HEK293 (cell line): ENCODE measurements around the gene SEMA3G.

Experiments
- CTCF ChIA-PET: fragments of 350-600 bp; formaldehyde crosslinking; extraction: SDS; loops from one replicate; lab custom pipeline; 2021; ENCODE audit warnings: antibody characterized with exemption; lab: Yijun Ruan, JAX
- POLR2A ChIA-PET: fragments of 300-600 bp; formaldehyde crosslinking; extraction: SDS; loops from one replicate; lab custom pipeline; 2020; ENCODE audit warnings: antibody characterized with exemption, inconsistent platforms; lab: Yijun Ruan, JAX
- H3K27ac ChIP-seq: fragments of 200-500 bp; sonication (Bioruptor generic); 2 replicates; pipeline ENCODE4 v1.5.1; 2014; ENCODE audit warnings: low read depth, low read length, control low read depth, inconsistent platforms; ENCODE audit errors: extremely low read depth
- H3K36me3 ChIP-seq, 2 experiments: fragments of 200-500 bp in 1 of 2; sonication (Bioruptor generic) in 1 of 2; 1 replicate in 1 of 2; 2 replicates in 1 of 2; pipeline ENCODE4 v1.5.1; 2014 to 2017; ENCODE audit warnings: inconsistent platforms in 2 of 2, low read length in 2 of 2; ENCODE audit not compliant: control insufficient read depth in 2 of 2, insufficient read depth in 1 of 2
- H3K4me1 ChIP-seq: fragments of 200-500 bp; sonication (Bioruptor generic); 2 replicates; pipeline ENCODE4 v1.5.1; 2014; ENCODE audit warnings: mild to moderate bottlenecking, low read length, inconsistent platforms; ENCODE audit not compliant: control insufficient read depth, insufficient read depth
- H3K4me3 ChIP-seq: 2 replicates; pipeline ENCODE4 v1.5.1; 2011; ENCODE audit warnings: low read depth, mild to moderate bottlenecking, control low read depth, low read length, moderate library complexity
- H3K9me3 ChIP-seq: fragments of 200-500 bp; sonication (Bioruptor generic); 2 replicates; pipeline ENCODE4 v1.5.1; 2014; ENCODE audit warnings: low read depth, low read length, inconsistent platforms; ENCODE audit not compliant: control insufficient read depth, insufficient read depth
- HOXA7 ChIP-seq: sonication (generic); formaldehyde crosslinking; IDR thresholded peaks from 2 replicates; pipeline ENCODE4 v1.8.1; 2022; ENCODE audit warnings: missing genetic modification reagents, borderline replicate concordance
- KLF1 ChIP-seq: fragments of 450-650 bp; formaldehyde crosslinking; IDR thresholded peaks from 2 replicates; pipeline ENCODE4 v1.5.1; 2016; ENCODE audit warnings: missing biosample characterization, missing genetic modification characterization
- MYNN ChIP-seq: fragments of 450-650 bp; formaldehyde crosslinking; IDR thresholded peaks from 2 replicates; pipeline ENCODE4 v1.5.1; 2016; ENCODE audit warnings: missing biosample characterization, missing genetic modification characterization, borderline replicate concordance
- PRDM1 ChIP-seq: fragments of 450-650 bp; formaldehyde crosslinking; IDR thresholded peaks from 2 replicates; pipeline ENCODE4; 2016; ENCODE audit warnings: missing biosample characterization, missing genetic modification characterization
- REPIN1 ChIP-seq: fragments of 450-650 bp; formaldehyde crosslinking; IDR thresholded peaks from 2 replicates; pipeline ENCODE4 v1.5.1; 2017; ENCODE audit warnings: missing biosample characterization, missing genetic modification characterization, low read depth
- SCRT1 ChIP-seq: fragments of 450-650 bp; formaldehyde crosslinking; IDR thresholded peaks from 2 replicates; pipeline ENCODE4 v1.5.1; 2016; ENCODE audit warnings: missing biosample characterization, missing genetic modification characterization, borderline replicate concordance
- SCRT2 ChIP-seq: fragments of 450-650 bp; formaldehyde crosslinking; IDR thresholded peaks from 2 replicates; pipeline ENCODE4 v1.5.1; 2016; ENCODE audit warnings: missing biosample characterization, missing genetic modification characterization
- SETDB1 ChIP-seq: IDR thresholded peaks from one replicate; pipeline ENCODE4 v1.6.1; 2017; ENCODE audit warnings: mild to moderate bottlenecking, low read length, moderate library complexity, mixed read lengths; ENCODE audit not compliant: insufficient read length
- SP2 ChIP-seq: fragments of 450-650 bp; formaldehyde crosslinking; IDR thresholded peaks from 2 replicates; pipeline ENCODE4 v1.5.1; 2016; ENCODE audit warnings: missing biosample characterization, missing genetic modification characterization
- WT1 ChIP-seq: fragments of 450-650 bp; formaldehyde crosslinking; IDR thresholded peaks from 2 replicates; pipeline ENCODE4 v1.5.1; 2016; ENCODE audit warnings: missing biosample characterization, missing genetic modification characterization
- YY2 ChIP-seq: fragments of 450-650 bp; formaldehyde crosslinking; IDR thresholded peaks from 2 replicates; pipeline ENCODE4 v1.5.1; 2016; ENCODE audit warnings: missing biosample characterization, missing genetic modification characterization
- ZBTB1 ChIP-seq: fragments of 450-650 bp; formaldehyde crosslinking; IDR thresholded peaks from 2 replicates; pipeline ENCODE4 v1.5.1; 2016; ENCODE audit warnings: missing biosample characterization, missing genetic modification characterization
- ZBTB21 ChIP-seq: fragments of 450-650 bp; formaldehyde crosslinking; IDR thresholded peaks from 2 replicates; pipeline ENCODE4 v1.5.1; 2017; ENCODE audit warnings: missing biosample characterization, missing genetic modification characterization
- ZBTB7A ChIP-seq: fragments of 450-650 bp; formaldehyde crosslinking; IDR thresholded peaks from 2 replicates; pipeline ENCODE4 v1.5.1; 2016; ENCODE audit warnings: low read depth, missing biosample characterization, missing genetic modification characterization
- ZIC2 ChIP-seq: fragments of 450-650 bp; formaldehyde crosslinking; IDR thresholded peaks from 2 replicates; pipeline ENCODE4 v1.5.1; 2016; ENCODE audit warnings: missing biosample characterization, missing genetic modification characterization
- ZNF121 ChIP-seq: fragments of 450-650 bp; formaldehyde crosslinking; IDR thresholded peaks from 2 replicates; pipeline ENCODE4 v1.5.1; 2016; ENCODE audit warnings: missing biosample characterization, missing genetic modification characterization
- ZNF138 ChIP-seq: fragments of 450-650 bp; formaldehyde crosslinking; IDR thresholded peaks from 2 replicates; pipeline ENCODE4 v1.5.1; 2016; ENCODE audit warnings: missing biosample characterization, missing genetic modification characterization, borderline replicate concordance
- ZNF248 ChIP-seq: fragments of 450-650 bp; formaldehyde crosslinking; IDR thresholded peaks from 2 replicates; pipeline ENCODE4 v1.5.1; 2017; ENCODE audit warnings: missing biosample characterization, missing genetic modification characterization
- ZNF341 ChIP-seq: fragments of 450-650 bp; formaldehyde crosslinking; IDR thresholded peaks from 2 replicates; pipeline ENCODE4; 2016; ENCODE audit warnings: low read depth, missing biosample characterization, missing genetic modification characterization
- ZNF37A ChIP-seq: fragments of 450-650 bp; IDR thresholded peaks from 2 replicates; pipeline ENCODE4 v1.5.1; 2018; ENCODE audit warnings: missing biosample characterization, missing genetic modification characterization
- ZNF391 ChIP-seq: fragments of 450-650 bp; formaldehyde crosslinking; IDR thresholded peaks from 2 replicates; pipeline ENCODE4 v1.5.1; 2016; ENCODE audit warnings: low read depth, missing biosample characterization, missing genetic modification characterization, borderline replicate concordance
- ZNF433 ChIP-seq: fragments of 450-650 bp; formaldehyde crosslinking; IDR thresholded peaks from 2 replicates; pipeline ENCODE4 v1.5.1; 2016; ENCODE audit warnings: missing biosample characterization, missing genetic modification characterization, low read depth
- ZNF624 ChIP-seq: fragments of 450-650 bp; formaldehyde crosslinking; IDR thresholded peaks from 2 replicates; pipeline ENCODE4 v1.5.1; 2017; ENCODE audit warnings: missing biosample characterization, missing genetic modification characterization
- ZNF677 ChIP-seq: fragments of 450-650 bp; IDR thresholded peaks from 2 replicates; pipeline ENCODE4 v1.5.0; 2018; ENCODE audit warnings: missing biosample characterization, mild to moderate bottlenecking, missing genetic modification characterization, moderate library complexity
- ZNF707 ChIP-seq: fragments of 450-650 bp; formaldehyde crosslinking; IDR thresholded peaks from 2 replicates; pipeline ENCODE4 v1.5.1; 2016; ENCODE audit warnings: missing biosample characterization, missing genetic modification characterization
- ZNF768 ChIP-seq: fragments of 450-650 bp; formaldehyde crosslinking; IDR thresholded peaks from 2 replicates; pipeline ENCODE4 v1.5.1; 2018; ENCODE audit warnings: missing biosample characterization, mild to moderate bottlenecking, missing genetic modification characterization
- ZNF837 ChIP-seq: fragments of 450-650 bp; formaldehyde crosslinking; IDR thresholded peaks from 2 replicates; pipeline ENCODE4 v1.5.1; 2016; ENCODE audit warnings: missing biosample characterization, missing genetic modification characterization
- TF ChIP-seq, protein P1 (sequence below): fragments of 450-650 bp; formaldehyde crosslinking; IDR thresholded peaks from 2 replicates; pipeline ENCODE4 v1.5.1; 2016; ENCODE audit warnings: missing biosample characterization, missing genetic modification characterization
- TF ChIP-seq, protein P2 (sequence below): fragments of 450-650 bp; formaldehyde crosslinking; IDR thresholded peaks from 2 replicates; pipeline ENCODE4 v1.5.1; 2016; ENCODE audit warnings: missing biosample characterization, missing genetic modification characterization, low read depth
- TF ChIP-seq, protein P3 (sequence below): fragments of 450-650 bp; formaldehyde crosslinking; IDR thresholded peaks from 2 replicates; pipeline ENCODE4 v1.5.1; 2017; ENCODE audit warnings: missing biosample characterization, missing genetic modification characterization
- TF ChIP-seq, protein P4 (sequence below): fragments of 450-650 bp; formaldehyde crosslinking; IDR thresholded peaks from 2 replicates; pipeline ENCODE4 v1.5.1; 2016; ENCODE audit warnings: missing biosample characterization, missing genetic modification characterization, borderline replicate concordance
- TF ChIP-seq, protein P5 (sequence below): fragments of 450-650 bp; formaldehyde crosslinking; IDR thresholded peaks from 2 replicates; pipeline ENCODE4 v1.5.1; 2016; ENCODE audit warnings: missing biosample characterization, missing genetic modification characterization

Gene SEMA3G

DNA sequence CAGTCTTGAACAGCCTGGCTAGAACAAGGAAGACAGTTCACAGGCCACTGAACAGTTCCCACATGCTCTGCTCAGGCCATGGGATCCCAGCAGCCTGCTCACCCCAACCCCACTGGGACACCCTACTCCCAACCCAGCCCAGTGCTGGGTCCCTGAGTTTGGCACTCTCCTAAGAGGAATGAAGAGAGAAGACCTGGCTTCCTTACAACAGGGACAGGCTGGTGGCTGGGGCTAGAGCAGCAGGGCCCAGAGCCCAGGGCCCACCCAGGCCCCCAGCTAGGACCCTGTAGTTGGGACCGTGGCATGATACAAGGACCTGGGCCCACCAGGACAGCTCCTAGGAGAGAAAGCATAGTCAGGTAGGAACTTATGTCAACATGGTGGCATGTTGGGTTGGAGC is 43.4 kb downstream of the SEMA3G start:
- TF ChIP-seq YY2 (tag by site-specific recombination), result no peak
- H3K36me3 ChIP-seq, result peaks cover 0 to 80% of the 10 kb centered on the region in 2 experiments; a peak in 1 of 3 replicates
- ChIA-PET CTCF (no interaction called here), POLR2A (interaction anchor here (0.6 to 1.1 kb wide), 2 partner anchors 16 to 105 kb away, joined by 3 read pairs; no protein-coding TSS in a partner anchor)
- no peak overlapping the region for H3K27ac ChIP-seq
- H3K9me3 ChIP-seq, result no peaks in the 10 kb centered on the region
- H3K4me1 ChIP-seq, result no peaks in the 10 kb centered on the region
- H3K4me3 ChIP-seq, result no peak overlapping the region

DNA sequence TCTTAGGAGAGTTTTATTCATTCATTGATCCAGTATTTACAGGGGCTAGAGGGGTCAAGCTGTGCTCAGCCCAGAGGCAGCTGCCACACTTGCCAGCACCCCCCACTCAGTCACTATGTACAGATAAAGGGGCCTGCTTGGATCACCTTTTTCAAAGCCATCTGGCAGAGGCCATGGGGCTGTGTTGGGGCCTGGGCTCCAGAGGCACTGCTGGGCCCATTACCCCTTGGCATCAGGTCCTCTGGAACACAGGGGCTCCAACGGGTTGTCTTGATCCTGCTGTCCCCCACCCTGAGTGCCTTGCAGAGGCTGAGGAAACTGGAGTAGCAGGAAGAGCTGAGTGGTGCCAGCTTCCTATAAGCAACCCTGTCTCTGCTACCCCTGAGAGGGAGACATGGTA is 43.9 kb downstream of the SEMA3G start:
- ChIA-PET POLR2A (interaction anchor here (0.6 to 1.1 kb wide), 2 partner anchors 15 to 104 kb away, joined by 3 read pairs; no protein-coding TSS in a partner anchor), CTCF (no interaction called here)
- no peak overlapping the region for H3K27ac ChIP-seq

DNA sequence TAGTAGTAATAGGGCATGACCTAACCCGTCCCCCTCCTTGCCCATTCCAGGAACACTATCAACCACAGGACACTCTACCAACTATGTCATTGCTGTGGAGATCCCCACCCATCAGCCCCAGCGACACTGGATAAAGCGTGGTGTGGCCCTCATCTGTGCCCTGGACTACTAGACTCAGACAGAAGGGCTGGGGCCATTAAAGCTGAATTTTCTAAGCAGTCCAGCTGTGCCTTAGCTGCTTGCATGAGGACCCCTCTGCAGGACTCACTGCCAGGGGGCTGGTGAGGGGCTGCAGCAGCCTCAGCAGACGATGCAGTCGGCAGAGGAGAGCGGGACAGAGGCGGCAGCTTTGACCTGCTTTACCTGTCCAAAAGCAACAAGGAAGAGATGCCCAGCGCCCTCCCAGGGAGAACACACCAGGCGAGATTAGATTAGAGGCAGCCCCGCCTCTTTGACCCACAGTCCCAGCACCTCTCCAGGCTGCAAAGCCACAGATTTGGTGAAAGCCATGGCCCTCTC is 44.6 kb downstream of the SEMA3G start:
- POLR2A ChIA-PET, result no interaction called here
- CTCF ChIA-PET, result no interaction called here
- peaks cover 0 to 68% of the 10 kb centered on the region in 2 experiments; a peak in 1 of 3 replicates for H3K36me3 ChIP-seq
- TF ChIP-seq, protein P1, sequence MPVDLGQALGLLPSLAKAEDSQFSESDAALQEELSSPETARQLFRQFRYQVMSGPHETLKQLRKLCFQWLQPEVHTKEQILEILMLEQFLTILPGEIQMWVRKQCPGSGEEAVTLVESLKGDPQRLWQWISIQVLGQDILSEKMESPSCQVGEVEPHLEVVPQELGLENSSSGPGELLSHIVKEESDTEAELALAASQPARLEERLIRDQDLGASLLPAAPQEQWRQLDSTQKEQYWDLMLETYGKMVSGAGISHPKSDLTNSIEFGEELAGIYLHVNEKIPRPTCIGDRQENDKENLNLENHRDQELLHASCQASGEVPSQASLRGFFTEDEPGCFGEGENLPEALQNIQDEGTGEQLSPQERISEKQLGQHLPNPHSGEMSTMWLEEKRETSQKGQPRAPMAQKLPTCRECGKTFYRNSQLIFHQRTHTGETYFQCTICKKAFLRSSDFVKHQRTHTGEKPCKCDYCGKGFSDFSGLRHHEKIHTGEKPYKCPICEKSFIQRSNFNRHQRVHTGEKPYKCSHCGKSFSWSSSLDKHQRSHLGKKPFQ (tag by site-specific recombination), result no peak
- TF ChIP-seq, protein P2, sequence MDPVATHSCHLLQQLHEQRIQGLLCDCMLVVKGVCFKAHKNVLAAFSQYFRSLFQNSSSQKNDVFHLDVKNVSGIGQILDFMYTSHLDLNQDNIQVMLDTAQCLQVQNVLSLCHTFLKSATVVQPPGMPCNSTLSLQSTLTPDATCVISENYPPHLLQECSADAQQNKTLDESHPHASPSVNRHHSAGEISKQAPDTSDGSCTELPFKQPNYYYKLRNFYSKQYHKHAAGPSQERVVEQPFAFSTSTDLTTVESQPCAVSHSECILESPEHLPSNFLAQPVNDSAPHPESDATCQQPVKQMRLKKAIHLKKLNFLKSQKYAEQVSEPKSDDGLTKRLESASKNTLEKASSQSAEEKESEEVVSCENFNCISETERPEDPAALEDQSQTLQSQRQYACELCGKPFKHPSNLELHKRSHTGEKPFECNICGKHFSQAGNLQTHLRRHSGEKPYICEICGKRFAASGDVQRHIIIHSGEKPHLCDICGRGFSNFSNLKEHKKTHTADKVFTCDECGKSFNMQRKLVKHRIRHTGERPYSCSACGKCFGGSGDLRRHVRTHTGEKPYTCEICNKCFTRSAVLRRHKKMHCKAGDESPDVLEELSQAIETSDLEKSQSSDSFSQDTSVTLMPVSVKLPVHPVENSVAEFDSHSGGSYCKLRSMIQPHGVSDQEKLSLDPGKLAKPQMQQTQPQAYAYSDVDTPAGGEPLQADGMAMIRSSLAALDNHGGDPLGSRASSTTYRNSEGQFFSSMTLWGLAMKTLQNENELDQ (tag by site-specific recombination), result no peak
- no peak for TF ChIP-seq ZNF248 (tag by site-specific recombination)
- TF ChIP-seq HOXA7 (CRISPR knock-in tag), result no peak
- no peak for TF ChIP-seq KLF1 (tag by site-specific recombination)
- no peak for TF ChIP-seq ZNF768 (tag by site-specific recombination)
- TF ChIP-seq ZNF138 (tag by site-specific recombination), result no peak
- TF ChIP-seq, protein P3, sequence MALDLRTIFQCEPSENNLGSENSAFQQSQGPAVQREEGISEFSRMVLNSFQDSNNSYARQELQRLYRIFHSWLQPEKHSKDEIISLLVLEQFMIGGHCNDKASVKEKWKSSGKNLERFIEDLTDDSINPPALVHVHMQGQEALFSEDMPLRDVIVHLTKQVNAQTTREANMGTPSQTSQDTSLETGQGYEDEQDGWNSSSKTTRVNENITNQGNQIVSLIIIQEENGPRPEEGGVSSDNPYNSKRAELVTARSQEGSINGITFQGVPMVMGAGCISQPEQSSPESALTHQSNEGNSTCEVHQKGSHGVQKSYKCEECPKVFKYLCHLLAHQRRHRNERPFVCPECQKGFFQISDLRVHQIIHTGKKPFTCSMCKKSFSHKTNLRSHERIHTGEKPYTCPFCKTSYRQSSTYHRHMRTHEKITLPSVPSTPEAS, result no peak
- TF ChIP-seq, protein P4, sequence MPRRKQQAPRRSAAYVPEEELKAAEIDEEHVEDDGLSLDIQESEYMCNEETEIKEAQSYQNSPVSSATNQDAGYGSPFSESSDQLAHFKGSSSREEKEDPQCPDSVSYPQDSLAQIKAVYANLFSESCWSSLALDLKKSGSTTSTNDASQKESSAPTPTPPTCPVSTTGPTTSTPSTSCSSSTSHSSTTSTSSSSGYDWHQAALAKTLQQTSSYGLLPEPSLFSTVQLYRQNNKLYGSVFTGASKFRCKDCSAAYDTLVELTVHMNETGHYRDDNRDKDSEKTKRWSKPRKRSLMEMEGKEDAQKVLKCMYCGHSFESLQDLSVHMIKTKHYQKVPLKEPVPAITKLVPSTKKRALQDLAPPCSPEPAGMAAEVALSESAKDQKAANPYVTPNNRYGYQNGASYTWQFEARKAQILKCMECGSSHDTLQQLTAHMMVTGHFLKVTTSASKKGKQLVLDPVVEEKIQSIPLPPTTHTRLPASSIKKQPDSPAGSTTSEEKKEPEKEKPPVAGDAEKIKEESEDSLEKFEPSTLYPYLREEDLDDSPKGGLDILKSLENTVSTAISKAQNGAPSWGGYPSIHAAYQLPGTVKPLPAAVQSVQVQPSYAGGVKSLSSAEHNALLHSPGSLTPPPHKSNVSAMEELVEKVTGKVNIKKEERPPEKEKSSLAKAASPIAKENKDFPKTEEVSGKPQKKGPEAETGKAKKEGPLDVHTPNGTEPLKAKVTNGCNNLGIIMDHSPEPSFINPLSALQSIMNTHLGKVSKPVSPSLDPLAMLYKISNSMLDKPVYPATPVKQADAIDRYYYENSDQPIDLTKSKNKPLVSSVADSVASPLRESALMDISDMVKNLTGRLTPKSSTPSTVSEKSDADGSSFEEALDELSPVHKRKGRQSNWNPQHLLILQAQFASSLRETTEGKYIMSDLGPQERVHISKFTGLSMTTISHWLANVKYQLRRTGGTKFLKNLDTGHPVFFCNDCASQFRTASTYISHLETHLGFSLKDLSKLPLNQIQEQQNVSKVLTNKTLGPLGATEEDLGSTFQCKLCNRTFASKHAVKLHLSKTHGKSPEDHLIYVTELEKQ, result no peak
- TF ChIP-seq ZNF624 (tag by site-specific recombination), result no peak
- no peak for TF ChIP-seq ZNF37A (tag by site-specific recombination)
- no peak for TF ChIP-seq ZBTB7A
- no peak for TF ChIP-seq ZNF121

More for the DNA sequence above, 43.9 kb downstream of the SEMA3G start:
- no peak for TF ChIP-seq ZBTB1 (tag by site-specific recombination)
- TF ChIP-seq ZNF121, result no peak
- TF ChIP-seq MYNN (tag by site-specific recombination), result no peak
- TF ChIP-seq ZNF391 (tag by site-specific recombination), result no peak
- TF ChIP-seq SCRT1 (tag by site-specific recombination), result no peak
- TF ChIP-seq PRDM1 (tag by site-specific recombination), result no peak
- no peak for TF ChIP-seq ZBTB21 (tag by site-specific recombination)
- no peak for TF ChIP-seq SP2 (tag by site-specific recombination)
- no peak for TF ChIP-seq WT1
- no peak for TF ChIP-seq ZNF837 (tag by site-specific recombination)
- TF ChIP-seq ZNF707 (tag by site-specific recombination), result no peak
- TF ChIP-seq ZIC2 (tag by site-specific recombination), result no peak
- TF ChIP-seq, protein P5, sequence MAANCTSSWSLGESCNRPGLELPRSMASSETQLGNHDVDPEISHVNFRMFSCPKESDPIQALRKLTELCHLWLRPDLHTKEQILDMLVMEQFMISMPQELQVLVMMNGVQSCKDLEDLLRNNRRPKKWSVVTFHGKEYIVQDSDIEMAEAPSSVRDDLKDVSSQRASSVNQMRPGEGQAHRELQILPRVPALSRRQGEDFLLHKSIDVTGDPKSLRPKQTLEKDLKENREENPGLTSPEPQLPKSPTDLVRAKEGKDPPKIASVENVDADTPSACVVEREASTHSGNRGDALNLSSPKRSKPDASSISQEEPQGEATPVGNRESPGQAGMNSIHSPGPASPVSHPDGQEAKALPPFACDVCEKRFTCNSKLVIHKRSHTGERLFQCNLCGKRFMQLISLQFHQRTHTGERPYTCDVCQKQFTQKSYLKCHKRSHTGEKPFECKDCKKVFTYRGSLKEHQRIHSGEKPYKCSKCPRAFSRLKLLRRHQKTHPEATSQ, result no peak
- no peak for TF ChIP-seq ZNF433
- TF ChIP-seq SCRT2 (tag by site-specific recombination), result no peak
- TF ChIP-seq REPIN1, result no peak
- no peak for TF ChIP-seq SETDB1
- no peak for TF ChIP-seq ZNF677 (tag by site-specific recombination)
- no peak for TF ChIP-seq ZNF341 (tag by site-specific recombination)
- Histone ChIP-seq H3K4me3 (no peak overlapping the region), H3K36me3 (peaks cover 0 to 75% of the 10 kb centered on the region in 2 experiments; a peak in 1 of 3 replicates), H3K4me1 (no peaks in the 10 kb centered on the region), H3K9me3 (no peaks in the 10 kb centered on the region)

More for the DNA sequence above, 44.6 kb downstream of the SEMA3G start:
- H3K4me3 ChIP-seq, result no peak overlapping the region
- H3K9me3 ChIP-seq, result no peaks in the 10 kb centered on the region
- no peak overlapping the region for H3K27ac ChIP-seq
- no peaks in the 10 kb centered on the region for H3K4me1 ChIP-seq
